ENCODE results near the gene CRTC2. TPM values are rescaled to one million over a fixed set of nuclear protein-coding genes. Genes with fewer than 3 reads are reported as not detected.
A peak's percentile ranks its signal among the peaks of the same experiment; 100 is the strongest.

CRTC2 gene
- total RNA-seq, 1 experiment from 2014 or later = 45.7 TPM

DNA sequence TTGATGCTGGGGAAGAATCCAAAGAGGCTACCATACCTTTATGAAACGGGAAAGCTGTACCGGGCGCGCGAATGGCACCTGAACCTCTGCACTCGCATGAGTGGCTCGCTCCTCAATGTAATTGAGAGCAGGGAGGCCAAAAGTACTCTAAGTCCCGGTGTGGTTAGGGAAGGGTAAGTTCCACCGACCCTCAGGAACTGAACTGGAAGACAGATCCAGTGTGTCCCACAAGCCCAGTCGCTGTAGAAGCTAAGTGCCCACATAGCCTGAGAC is 36.7 kb downstream of the CRTC2 start:
- Histone ChIP-seq H2BK120ac (ENCODE audit: low read depth, low read length, poor library complexity, severe bottlenecking) (no peak overlapping the region), H2BK15ac (ENCODE audit: low read depth, low read length) (no peak overlapping the region), H4K8ac (replicated peaks; ENCODE audit: insufficient read length, low read depth, low read length) (no peak overlapping the region), H2AFZ (ENCODE audit: low read length) (no peak overlapping the region), H3K4me1 (ENCODE audit: insufficient read depth, low read length) (no peaks in the 10 kb centered on the region; the same call in 1 of the 2 replicates), H2AK5ac (ENCODE audit: insufficient read length, low read length) (no peak overlapping the region), H3K4ac (ENCODE audit: low read depth, low read length) (no peak overlapping the region), H3K79me2 (ENCODE audit: insufficient read depth, low read length) (peaks cover 33% of the 10 kb centered on the region; the same call in 1 of the 2 replicates), H4K5ac (ENCODE audit: insufficient read length, low read depth, low read length) (no peak overlapping the region), H3K56ac (ENCODE audit: insufficient read length, low read depth, low read length) (no peak overlapping the region), H3K4me2 (ENCODE audit: insufficient read depth, insufficient read length, low read length) (peak overlapping the region; percentile 99), H4K20me1 (ENCODE audit: control insufficient read depth, insufficient read depth, insufficient read length) (peaks cover 4% of the 10 kb centered on the region), H3K9ac (ENCODE audit: extremely low read depth, insufficient read length, low read length) (peak overlapping the region; percentile 88), H3K18ac (ENCODE audit: insufficient read length, low read depth, low read length) (no peak overlapping the region), H3K79me1 (ENCODE audit: insufficient read depth, low read depth, low read length, poor library complexity, severe bottlenecking) (no peaks in the 10 kb centered on the region), H3K23ac (ENCODE audit: insufficient read length, low read depth, low read length) (no peak overlapping the region), H2BK12ac (ENCODE audit: insufficient read length, low read depth, low read length) (no peak overlapping the region), H3K23me2 (ENCODE audit: insufficient read length, low read depth, low read length, poor library complexity, severe bottlenecking) (peaks cover 14% of the 10 kb centered on the region), H3K27me3 (ENCODE audit: insufficient read depth, low read length) (no peaks in the 10 kb centered on the region), H3K9me3 (ENCODE audit: control insufficient read depth, low read depth, low read length) (no peaks in the 10 kb centered on the region), H4K91ac (ENCODE audit: insufficient read length, low read depth, low read length) (no peak overlapping the region), H3T11ph (ENCODE audit: low read length) (no peak overlapping the region), H3K14ac (ENCODE audit: insufficient read depth, low read length) (no peak overlapping the region), H2BK20ac (ENCODE audit: low read depth, low read length, poor library complexity, severe bottlenecking) (no peak overlapping the region), H3K27ac (ENCODE audit: insufficient read length, low read depth, low read length) (no peak overlapping the region), H2BK5ac (ENCODE audit: insufficient read length, low read length) (no peak overlapping the region)
- peak overlapping the region; percentile 89 to 94 for H3K4me3 Mint-ChIP-seq
- TF ChIP-seq, protein P1, sequence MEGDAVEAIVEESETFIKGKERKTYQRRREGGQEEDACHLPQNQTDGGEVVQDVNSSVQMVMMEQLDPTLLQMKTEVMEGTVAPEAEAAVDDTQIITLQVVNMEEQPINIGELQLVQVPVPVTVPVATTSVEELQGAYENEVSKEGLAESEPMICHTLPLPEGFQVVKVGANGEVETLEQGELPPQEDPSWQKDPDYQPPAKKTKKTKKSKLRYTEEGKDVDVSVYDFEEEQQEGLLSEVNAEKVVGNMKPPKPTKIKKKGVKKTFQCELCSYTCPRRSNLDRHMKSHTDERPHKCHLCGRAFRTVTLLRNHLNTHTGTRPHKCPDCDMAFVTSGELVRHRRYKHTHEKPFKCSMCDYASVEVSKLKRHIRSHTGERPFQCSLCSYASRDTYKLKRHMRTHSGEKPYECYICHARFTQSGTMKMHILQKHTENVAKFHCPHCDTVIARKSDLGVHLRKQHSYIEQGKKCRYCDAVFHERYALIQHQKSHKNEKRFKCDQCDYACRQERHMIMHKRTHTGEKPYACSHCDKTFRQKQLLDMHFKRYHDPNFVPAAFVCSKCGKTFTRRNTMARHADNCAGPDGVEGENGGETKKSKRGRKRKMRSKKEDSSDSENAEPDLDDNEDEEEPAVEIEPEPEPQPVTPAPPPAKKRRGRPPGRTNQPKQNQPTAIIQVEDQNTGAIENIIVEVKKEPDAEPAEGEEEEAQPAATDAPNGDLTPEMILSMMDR (conservative IDR thresholded peaks at IDR 0.05) = no peak
- H3K9me3 Mint-ChIP-seq = no peaks in the 10 kb centered on the region
- peaks cover 24% of the 10 kb centered on the region in 2 experiments for H3K4me1 Mint-ChIP-seq
- H3K36me3 Mint-ChIP-seq (ENCODE audit: insufficient read depth in 1 of 3, low read depth in 3 of 3) = peaks cover 1 to 5% (median 4%) of the 10 kb centered on the region in 3 experiments; a peak in 3 of 7 replicates
- WGBS (ENCODE audit: extremely low coverage, insufficient read length, low lambda C conversion rate) = no CpG with 5 or more reads among the region's 10 CpGs
- DNase-seq = no peak
- H3K27ac Mint-ChIP-seq = peak overlapping the region; percentile 93 to 94 (median 94); a peak in 6 of 7 replicates
- H3K27me3 Mint-ChIP-seq (ENCODE audit: low read depth) = no peaks in the 10 kb centered on the region
